Measurements from ENCODE around the gene KDM4D.
"Not testable (repeated sequence)": the region's sequence is repeated elsewhere in the genome, so short reads cannot be mapped to it uniquely, and the experiment has no call there.

KDM4D gene

DNA sequence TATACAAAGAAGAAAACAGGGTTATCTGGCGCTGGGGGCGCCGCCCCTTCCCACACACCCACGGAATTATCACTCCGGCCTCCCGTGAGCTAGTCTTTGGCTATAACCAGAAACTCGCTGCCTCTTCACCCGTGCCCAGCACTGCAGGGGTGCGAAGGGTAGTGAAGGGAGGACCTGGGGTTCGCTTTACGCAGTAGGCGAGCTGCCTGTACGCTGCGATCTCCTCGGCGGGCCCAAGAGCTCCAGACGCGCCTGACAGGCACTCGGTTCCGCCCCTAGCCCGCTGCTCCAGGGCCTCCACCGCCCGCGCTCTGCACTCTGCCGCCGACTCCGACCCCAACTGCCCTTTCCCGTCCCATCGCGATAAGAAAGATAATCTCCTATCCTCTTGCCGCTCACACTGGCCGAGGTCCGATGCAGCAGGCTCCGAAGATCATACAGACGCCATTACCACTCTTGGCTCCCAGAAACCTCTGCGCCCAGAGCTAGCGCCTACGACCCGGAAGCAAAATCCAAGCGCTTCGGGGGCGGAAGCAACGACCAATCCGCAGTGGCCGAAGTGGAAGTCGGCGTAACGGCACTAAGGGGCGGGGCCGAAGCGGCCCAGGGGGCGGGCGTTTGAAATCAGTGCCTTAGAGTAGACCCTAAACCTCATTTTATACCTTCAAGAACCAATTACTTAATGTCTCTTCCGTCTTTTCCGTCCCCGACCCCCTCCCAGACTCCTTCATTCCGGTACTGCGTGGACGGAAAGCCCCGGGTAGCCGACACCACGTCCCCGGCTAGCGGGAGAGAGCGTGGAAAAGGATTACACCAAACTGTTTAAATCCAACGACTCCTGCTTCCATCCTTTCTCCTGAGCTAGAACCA lies at the start of gene KDM4D, which contains the start of gene CWC15:
Gene KDM4D, plus strand, starts transcription at position 611 of the 870 bp plus-strand sequence. CDS start 23,664 bp downstream, outside the sequence.
Gene CWC15, minus strand, starts transcription at position 458 of the 870 bp plus-strand sequence. CDS start 1,371 bp downstream, outside the sequence.
- peak; percentile 91 for DNase-seq (ENCODE audit: low spot score)
- peak within 1 kb of the TSS; percentile 98 for H3K27ac Mint-ChIP-seq
- peaks cover 8% of the 10 kb centered on the region for H3K9me3 Mint-ChIP-seq
- peak within 1 kb of the TSS; percentile 99 for H3K4me3 Mint-ChIP-seq
- peaks cover 31% of the 10 kb centered on the region for H3K4me1 Mint-ChIP-seq (ENCODE audit: low read depth)
- H3K36me3 Mint-ChIP-seq (ENCODE audit: low read depth) = peaks cover 33% of the 10 kb centered on the region
- H3K27me3 Mint-ChIP-seq (ENCODE audit: low read depth) = no peaks in the 10 kb centered on the region

DNA sequence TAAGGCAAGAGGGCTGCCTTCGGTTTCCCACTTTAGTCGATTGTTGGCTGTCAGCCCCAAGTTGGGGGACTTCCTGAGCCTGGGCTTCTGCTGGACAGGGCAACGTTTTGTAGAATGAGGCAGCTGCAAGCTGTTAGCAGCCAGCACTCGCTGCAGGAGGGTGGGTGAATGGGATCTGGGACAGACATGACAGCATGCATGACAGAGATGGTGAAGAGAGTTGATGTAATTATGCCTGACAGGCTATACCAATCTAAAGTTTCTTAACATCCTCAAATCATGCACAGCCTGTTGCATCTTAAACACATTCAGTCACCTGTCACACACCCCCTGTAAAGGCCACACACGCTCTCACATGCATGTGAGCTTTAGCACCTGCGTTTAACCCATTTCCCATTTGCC lies 49.3 kb upstream of the KDM4D start:
- Mint-ChIP-seq H3K36me3 (ENCODE audit: low read depth) (peaks cover 14% of the 10 kb centered on the region), H3K4me1 (ENCODE audit: low read depth) (peaks cover 27% of the 10 kb centered on the region), H3K27me3 (ENCODE audit: low read depth) (peaks cover 3% of the 10 kb centered on the region), H3K9me3 (peaks cover 14% of the 10 kb centered on the region), H3K27ac (peak overlapping the region; percentile 74), H3K4me3 (peak overlapping the region; percentile 7)
- no peak for DNase-seq (ENCODE audit: low spot score)

DNA sequence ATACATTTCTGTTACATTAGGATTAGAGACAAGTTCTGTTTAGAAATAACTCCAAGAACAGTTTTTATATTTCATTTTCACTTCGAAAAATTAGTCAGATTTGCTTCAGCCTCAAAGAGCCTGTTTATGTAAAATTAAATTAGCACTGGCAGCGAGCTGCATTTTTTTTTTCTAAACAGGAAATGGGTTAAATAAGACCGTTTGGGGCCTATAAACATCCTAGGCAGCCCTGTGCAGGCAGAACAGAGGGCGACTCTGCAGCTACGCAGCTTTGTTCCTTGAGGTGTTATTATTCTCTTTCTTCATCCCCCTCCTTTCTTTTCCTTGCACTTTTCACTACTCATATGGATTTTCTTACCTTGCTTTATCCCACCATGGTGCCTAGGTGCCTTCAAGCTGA lies 48.9 kb upstream of the KDM4D start:
- H3K4me1 Mint-ChIP-seq (ENCODE audit: low read depth) = peaks cover 27% of the 10 kb centered on the region
- H3K4me3 Mint-ChIP-seq = peak overlapping the region; percentile 30

DNA sequence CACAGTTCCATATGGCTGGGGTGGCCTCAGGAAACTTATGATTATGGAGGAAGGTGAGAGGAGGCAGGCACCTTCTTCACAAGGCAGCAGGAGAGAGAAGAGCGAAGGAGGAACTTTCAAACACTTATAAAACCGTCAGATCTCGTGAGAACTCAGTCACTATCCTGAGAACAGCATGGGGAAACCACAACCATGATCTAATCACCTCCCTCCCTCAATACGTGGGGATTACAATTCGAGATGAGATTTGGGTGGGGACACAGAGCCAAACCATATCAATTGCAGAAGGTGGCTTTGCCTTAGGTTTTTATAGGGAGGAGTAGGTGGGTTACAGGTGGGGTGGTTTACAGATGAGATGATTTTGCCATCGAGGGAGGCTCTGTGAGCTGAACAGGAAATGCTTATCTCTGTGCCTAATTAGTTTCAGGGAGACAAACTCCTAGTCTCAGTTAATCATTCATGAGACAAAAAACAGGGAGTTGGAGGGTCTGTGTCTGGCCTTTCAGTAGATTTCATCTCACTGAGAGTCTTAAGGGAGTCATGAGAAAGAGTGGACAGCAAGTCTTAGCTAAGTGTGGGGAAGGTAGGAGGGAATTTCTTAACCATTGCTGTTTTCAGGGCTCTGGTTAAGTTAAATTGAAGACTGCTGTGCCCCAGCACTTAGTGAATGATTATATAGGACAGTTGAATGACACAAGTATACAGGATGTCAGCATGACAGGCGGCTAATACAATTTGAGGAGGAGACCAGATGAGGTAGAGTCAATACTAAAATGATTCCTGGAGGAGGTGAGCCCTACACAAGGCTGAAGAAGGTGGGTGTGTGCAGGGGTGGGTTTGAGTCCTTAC lies 47.9 kb upstream of the KDM4D start:
- Mint-ChIP-seq H3K4me3 (peak overlapping the region; percentile 5), H3K36me3 (ENCODE audit: low read depth) (peaks cover 14% of the 10 kb centered on the region), H3K9me3 (peaks cover 14% of the 10 kb centered on the region), H3K27ac (peak overlapping the region; percentile 74), H3K27me3 (ENCODE audit: low read depth) (peaks cover 1% of the 10 kb centered on the region), H3K4me1 (ENCODE audit: low read depth) (peaks cover 27% of the 10 kb centered on the region)
- DNase-seq (ENCODE audit: low spot score) = no peak

More for the DNA sequence above, 48.9 kb upstream of the KDM4D start:
- DNase-seq (ENCODE audit: low spot score) = no peak
- H3K27ac Mint-ChIP-seq = peak overlapping the region; percentile 74
- peaks cover 14% of the 10 kb centered on the region for H3K36me3 Mint-ChIP-seq (ENCODE audit: low read depth)
- peaks cover 3% of the 10 kb centered on the region for H3K27me3 Mint-ChIP-seq (ENCODE audit: low read depth)
- peaks cover 14% of the 10 kb centered on the region for H3K9me3 Mint-ChIP-seq

DNA sequence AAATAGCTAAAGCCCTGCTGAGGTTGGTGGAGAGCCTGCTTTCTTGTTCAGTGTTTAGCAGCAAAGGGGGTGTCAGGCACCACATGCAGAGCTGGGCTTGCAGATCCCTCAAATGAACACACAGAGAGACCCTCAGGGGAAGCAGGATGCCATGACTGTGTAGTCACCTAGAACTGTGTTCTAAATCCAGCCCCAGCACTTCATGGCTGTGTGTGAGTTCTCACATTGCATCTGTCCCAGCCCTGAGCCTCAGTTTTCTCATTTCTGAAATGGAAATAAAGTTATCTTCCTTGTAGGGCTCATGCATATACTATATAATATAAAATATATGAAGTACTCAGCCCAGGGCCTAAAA lies 47.3 kb upstream of the KDM4D start:
- no peak for DNase-seq (ENCODE audit: low spot score)
- Mint-ChIP-seq H3K27me3 (ENCODE audit: low read depth) (no peaks in the 10 kb centered on the region), H3K27ac (no peak overlapping the region), H3K4me1 (ENCODE audit: low read depth) (peaks cover 27% of the 10 kb centered on the region), H3K9me3 (peaks cover 14% of the 10 kb centered on the region), H3K4me3 (no peak overlapping the region), H3K36me3 (ENCODE audit: low read depth) (peaks cover 14% of the 10 kb centered on the region)

DNA sequence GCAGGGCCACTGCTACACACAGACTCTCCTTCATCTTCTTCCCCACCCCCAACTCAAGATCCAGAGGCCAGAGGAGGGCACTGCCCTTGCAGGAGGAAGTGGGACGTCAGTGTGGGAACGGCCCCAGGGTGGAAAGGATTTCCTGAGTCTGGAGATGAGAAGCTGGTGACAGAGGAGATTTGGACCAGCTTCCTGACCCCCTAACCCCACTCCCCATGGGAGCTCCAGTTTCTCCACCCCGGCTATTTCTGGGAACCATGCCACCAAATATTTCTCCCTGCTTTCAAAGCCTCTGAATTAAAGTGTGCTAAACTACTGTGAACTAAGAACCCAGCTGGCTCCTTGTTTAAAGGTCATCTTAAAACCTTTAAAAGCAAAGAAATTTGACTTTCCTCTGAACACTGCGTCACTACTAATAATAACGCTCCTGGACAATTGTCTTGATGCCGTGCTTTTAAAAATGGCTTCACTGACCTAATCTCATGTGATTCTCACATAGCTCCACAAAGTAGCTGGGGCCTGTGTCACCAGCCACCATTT lies 46.7 kb upstream of the KDM4D start:
- Mint-ChIP-seq H3K4me1 (ENCODE audit: low read depth) (peaks cover 27% of the 10 kb centered on the region), H3K9me3 (peaks cover 14% of the 10 kb centered on the region), H3K27me3 (ENCODE audit: low read depth) (no peaks in the 10 kb centered on the region), H3K27ac (no peak overlapping the region), H3K36me3 (ENCODE audit: low read depth) (peaks cover 14% of the 10 kb centered on the region), H3K4me3 (no peak overlapping the region)
- no peak for DNase-seq (ENCODE audit: low spot score)

DNA sequence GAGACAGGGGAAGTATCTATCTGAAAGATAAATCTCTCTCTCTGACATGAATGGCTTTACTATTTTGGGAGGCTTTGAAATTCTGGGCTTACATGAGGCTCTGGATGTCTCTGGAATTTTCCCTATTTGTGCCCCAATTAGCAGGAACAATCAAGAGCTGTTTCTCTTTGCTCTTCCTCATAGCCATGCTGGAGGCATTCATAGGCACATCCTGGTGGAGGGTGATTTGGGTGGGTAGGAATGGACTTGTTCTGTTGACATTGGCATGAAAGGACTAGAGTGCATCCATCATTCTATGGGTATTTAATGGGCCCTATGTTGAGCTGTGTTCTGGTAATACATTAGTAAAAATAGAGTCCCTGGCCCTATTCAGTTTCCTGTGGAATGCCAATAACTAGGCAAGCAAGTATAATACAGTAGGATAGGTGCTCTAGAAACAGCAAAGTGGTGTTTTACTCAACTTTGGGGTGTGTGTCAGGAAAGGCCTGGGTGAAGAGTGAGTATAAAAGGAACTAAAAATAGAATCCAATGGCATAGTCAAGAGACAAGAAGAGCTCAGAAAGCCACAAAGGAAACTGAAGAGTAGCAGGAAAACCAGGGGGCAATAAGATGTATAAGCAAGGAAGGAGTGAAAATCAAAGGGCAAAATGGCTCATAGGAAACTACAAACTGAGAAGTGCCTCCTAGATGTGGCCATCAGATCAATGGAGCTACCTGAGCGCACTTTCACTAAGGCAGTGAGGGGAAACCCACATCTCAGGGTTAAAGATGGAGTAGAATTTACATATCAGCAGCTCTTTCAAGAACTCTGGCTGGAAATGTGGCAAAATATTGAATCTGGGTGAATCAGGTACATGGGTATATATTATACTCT lies 45.2 kb upstream of the KDM4D start:
- no peaks in the 10 kb centered on the region for H3K27me3 Mint-ChIP-seq (ENCODE audit: low read depth)
- DNase-seq (ENCODE audit: low spot score) = no peak
- no peak overlapping the region for H3K4me3 Mint-ChIP-seq
- H3K9me3 Mint-ChIP-seq = peaks cover 17% of the 10 kb centered on the region
- H3K27ac Mint-ChIP-seq = no peak overlapping the region
- H3K36me3 Mint-ChIP-seq (ENCODE audit: low read depth) = peaks cover 14% of the 10 kb centered on the region
- peaks cover 27% of the 10 kb centered on the region for H3K4me1 Mint-ChIP-seq (ENCODE audit: low read depth)

DNA sequence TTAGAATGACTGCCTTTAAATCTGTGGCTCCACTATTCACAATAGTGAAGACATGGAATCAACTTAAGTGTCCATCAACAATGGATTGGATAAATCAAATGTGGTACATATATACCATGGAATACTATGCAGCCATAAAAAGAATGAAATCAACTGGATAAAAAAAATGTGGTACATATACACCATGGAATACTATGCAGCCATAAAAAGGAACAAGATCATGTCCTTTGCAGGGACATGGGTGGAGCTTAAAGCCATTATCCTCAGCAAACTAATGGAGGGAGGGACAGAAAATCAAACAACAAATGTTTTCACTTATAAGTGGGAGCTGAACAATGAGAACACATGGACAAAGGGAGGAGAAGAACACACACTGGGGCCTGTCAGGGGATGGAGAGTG lies 41.4 kb upstream of the KDM4D start:
- H3K4me3 Mint-ChIP-seq; H3K9me3 Mint-ChIP-seq; DNase-seq (ENCODE audit: low spot score); H3K27ac Mint-ChIP-seq; H3K36me3 Mint-ChIP-seq (ENCODE audit: low read depth); H3K27me3 Mint-ChIP-seq (ENCODE audit: low read depth): not testable (repeated sequence)
- H3K4me1 Mint-ChIP-seq (ENCODE audit: low read depth) = peaks cover 22% of the 10 kb centered on the region

DNA sequence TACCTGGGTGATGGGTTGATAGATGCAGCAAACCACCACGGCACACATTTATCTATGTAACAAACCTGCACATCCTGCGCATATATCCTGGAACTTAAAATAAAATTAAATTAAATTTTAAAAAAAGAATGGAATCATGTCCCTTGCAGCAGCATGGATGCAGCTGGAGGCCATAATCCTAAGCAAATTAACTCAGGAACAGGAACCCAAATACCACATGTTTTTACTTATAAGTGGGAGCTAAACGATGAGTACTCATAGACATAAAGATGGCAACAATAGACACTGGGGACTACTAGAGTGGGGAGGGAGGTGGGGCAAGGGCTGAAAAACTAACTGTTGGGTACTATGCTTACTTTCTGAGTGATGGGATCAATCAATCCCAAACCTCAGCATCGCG lies 41.0 kb upstream of the KDM4D start:
- DNase-seq (ENCODE audit: low spot score) = no peak
- H3K4me1 Mint-ChIP-seq (ENCODE audit: low read depth) = peaks cover 22% of the 10 kb centered on the region
- H3K9me3 Mint-ChIP-seq = peaks cover 3% of the 10 kb centered on the region
- H3K27ac Mint-ChIP-seq = no peak overlapping the region
- no peaks in the 10 kb centered on the region for H3K36me3 Mint-ChIP-seq (ENCODE audit: low read depth)
- peaks cover 3% of the 10 kb centered on the region for H3K27me3 Mint-ChIP-seq (ENCODE audit: low read depth)
- H3K4me3 Mint-ChIP-seq = no peak overlapping the region

DNA sequence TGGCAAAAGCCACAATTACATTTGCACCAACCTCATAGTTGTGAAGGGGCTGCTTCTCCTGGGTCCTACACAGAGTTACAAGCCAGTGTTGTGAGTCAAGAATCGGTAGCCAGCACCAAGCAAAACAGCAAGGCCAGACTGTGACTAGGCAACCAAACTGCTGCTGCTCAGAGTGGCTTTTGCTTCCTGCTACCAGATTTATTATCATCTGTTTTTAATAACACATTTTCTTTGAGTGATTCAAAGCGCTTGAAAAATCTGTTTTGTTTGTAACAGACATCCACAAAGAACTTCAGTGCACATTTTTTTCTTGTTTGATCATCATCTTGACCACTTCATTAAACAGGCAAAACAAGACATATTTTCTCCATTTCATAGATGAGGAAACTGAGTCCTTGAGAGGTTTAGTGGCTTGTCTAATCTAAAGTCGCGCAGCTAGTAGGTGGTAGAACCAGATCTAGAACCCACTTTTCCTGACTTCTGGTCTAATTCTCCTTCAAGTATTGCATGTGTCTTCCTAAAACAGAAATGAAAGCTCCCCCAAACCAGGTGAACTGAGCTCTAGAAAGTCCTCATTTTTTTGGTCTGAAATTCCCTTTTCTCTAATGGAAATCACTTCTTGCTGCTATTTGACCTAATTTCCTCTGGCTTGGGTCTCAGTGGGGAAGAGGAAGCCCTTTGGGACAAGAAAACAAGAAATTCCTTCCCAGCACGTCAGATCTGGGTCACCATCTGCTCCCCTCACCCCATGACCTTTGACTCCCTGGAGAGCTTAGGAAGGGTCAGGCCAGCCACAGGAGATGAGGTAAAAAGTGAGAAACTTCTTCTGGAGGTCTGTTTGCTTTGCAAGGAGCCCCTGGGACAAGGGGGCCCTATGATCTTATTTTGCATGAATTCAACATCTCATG lies 40.0 kb upstream of the KDM4D start:
- Mint-ChIP-seq H3K4me1 (ENCODE audit: low read depth) (peaks cover 18% of the 10 kb centered on the region), H3K27me3 (ENCODE audit: low read depth) (peaks cover 5% of the 10 kb centered on the region), H3K36me3 (ENCODE audit: low read depth) (no peaks in the 10 kb centered on the region), H3K27ac (no peak overlapping the region), H3K4me3 (no peak overlapping the region), H3K9me3 (peaks cover 3% of the 10 kb centered on the region)
- no peak for DNase-seq (ENCODE audit: low spot score)

DNA sequence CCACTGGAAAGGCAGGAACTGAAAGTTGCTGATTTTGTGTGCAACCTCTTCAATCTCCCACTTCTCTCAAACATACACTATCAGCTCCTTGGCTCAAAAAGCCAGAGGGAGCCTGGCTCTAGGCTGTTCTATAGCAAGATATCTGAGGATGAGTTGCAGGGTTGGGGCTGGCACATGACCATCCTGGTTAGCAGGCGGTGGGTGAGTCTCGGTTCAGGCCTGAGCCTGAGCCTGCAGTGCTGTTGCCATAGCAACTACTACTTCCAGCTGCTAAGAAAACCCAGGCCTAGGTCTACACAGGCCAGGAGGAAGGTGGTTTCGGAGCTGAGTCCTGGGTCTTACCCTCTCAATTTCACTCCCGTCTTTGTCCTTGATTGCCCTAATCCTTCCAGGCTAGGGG lies 39.1 kb upstream of the KDM4D start:
- Mint-ChIP-seq H3K4me1 (ENCODE audit: low read depth) (peaks cover 16% of the 10 kb centered on the region), H3K36me3 (ENCODE audit: low read depth) (no peaks in the 10 kb centered on the region), H3K4me3 (peak overlapping the region; percentile 19), H3K27me3 (ENCODE audit: low read depth) (peaks cover 8% of the 10 kb centered on the region), H3K27ac (no peak overlapping the region), H3K9me3 (peaks cover 3% of the 10 kb centered on the region)
- DNase-seq (ENCODE audit: low spot score) = no peak

DNA sequence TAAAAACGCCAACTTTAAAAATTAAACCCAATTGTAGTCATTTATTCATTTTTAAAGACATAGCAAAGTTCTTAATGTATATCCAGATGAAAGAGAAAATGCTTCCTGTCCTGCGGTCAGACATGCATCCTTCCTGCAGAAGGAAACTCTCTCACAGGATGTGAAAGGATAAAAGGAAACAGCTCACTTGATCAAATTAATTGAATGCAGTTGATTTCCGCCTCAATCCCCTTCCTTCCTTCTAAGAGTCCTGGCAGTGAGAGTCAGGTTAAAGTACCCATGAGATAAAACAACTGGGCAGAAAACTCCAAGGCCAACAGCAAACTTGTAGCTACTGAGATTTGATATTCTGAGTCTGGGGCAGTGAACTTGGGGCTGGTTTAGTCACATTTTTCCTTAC lies 38.7 kb upstream of the KDM4D start:
- no peak for DNase-seq (ENCODE audit: low spot score)
- peak overlapping the region; percentile 19 for H3K4me3 Mint-ChIP-seq
- H3K9me3 Mint-ChIP-seq = peaks cover 3% of the 10 kb centered on the region
- H3K27ac Mint-ChIP-seq = no peak overlapping the region
- no peaks in the 10 kb centered on the region for H3K36me3 Mint-ChIP-seq (ENCODE audit: low read depth)
- peaks cover 16% of the 10 kb centered on the region for H3K4me1 Mint-ChIP-seq (ENCODE audit: low read depth)
- peaks cover 12% of the 10 kb centered on the region for H3K27me3 Mint-ChIP-seq (ENCODE audit: low read depth)
